B cell (primary cell): ENCODE results near the gene TTC24. TPM values are rescaled to one million over a fixed set of nuclear protein-coding genes. Genes with fewer than 3 reads are reported as not detected.
"Not testable (repeated sequence)": the region's sequence is repeated elsewhere in the genome, so short reads cannot be mapped to it uniquely, and the experiment has no call there.

ENCODE experiments used
- ATAC-seq: fragments of 200-7000 bp; cut with Tn5 transposase; one replicate; pipeline ENCODE4 v1.10.0; 2021; ENCODE audit warnings: low read depth, mild to moderate bottlenecking, moderate number of reproducible peaks, moderate library complexity
- CTCF ChIA-PET: fragments of 350-600 bp; sonication (Branson Sonifier 250); formaldehyde crosslinking; loops from one replicate; lab custom pipeline; 2021; ENCODE audit warnings: antibody characterized with exemption, inconsistent platforms; lab: Charles Lee
- POLR2A ChIA-PET: fragments of 350-600 bp; sonication (Branson Sonifier 250); formaldehyde crosslinking; loops from one replicate; lab custom pipeline; 2021; ENCODE audit warnings: antibody characterized with exemption; lab: Charles Lee
- DNase-seq: peaks from one replicate; pipeline ENCODE4 v3.0.0; 2013
- H2AFZ ChIP-seq: 2 replicates; pipeline ENCODE4 v1.6.1; 2012; ENCODE audit warnings: mild to moderate bottlenecking, low read depth, low read length; ENCODE audit not compliant: insufficient read depth, poor library complexity, severe bottlenecking
- H3K27ac ChIP-seq, 2 donors: 1 replicate in 1 of 2; 2 replicates in 1 of 2; pipeline ENCODE4 v1.5.1; 2012 to 2013; ENCODE audit warnings: low read length in 2 of 2, mild to moderate bottlenecking in 2 of 2, moderate library complexity in 1 of 2
- H3K27me3 ChIP-seq, 4 experiments: fragments of 200-600 bp in 1 of 4; sonication (generic) in 1 of 4; replicated peaks in 1 of 4; 1 replicate in 2 of 4; 2 replicates in 2 of 4; pipeline versions ENCODE4 v1.6.1 to v1.7.0; 2013 to 2016; ENCODE audit warnings: low read length in 3 of 4, mild to moderate bottlenecking in 2 of 4, mixed read lengths in 1 of 4, moderate library complexity in 1 of 4; ENCODE audit not compliant: insufficient read depth in 4 of 4, control insufficient read depth in 3 of 4; ENCODE audit errors: control extremely low read depth in 1 of 4
- H3K36me3 ChIP-seq, 2 experiments: replicated peaks in 1 of 2; 1 replicate in 1 of 2; 2 replicates in 1 of 2; pipeline versions ENCODE4 v1.6.1 to v1.7.1; 2013; ENCODE audit warnings: low read length in 1 of 2; ENCODE audit not compliant: insufficient read depth in 2 of 2, control insufficient read depth in 1 of 2; ENCODE audit errors: control extremely low read depth in 1 of 2, extremely low read depth in 1 of 2
- H3K4me1 ChIP-seq, 2 donors: fragments of 200-600 bp in 1 of 2; sonication (generic) in 1 of 2; 1 replicate in 1 of 2; 2 replicates in 1 of 2; pipeline versions ENCODE4 v1.5.1 to v1.6.1; 2013 to 2017; ENCODE audit warnings: low read length in 2 of 2; ENCODE audit not compliant: control insufficient read depth in 2 of 2, insufficient read depth in 2 of 2
- H3K4me2 ChIP-seq: replicated peaks from 2 replicates; pipeline ENCODE3; 2012; ENCODE audit warnings: mild to moderate bottlenecking, low read depth, low read length; ENCODE audit not compliant: poor library complexity, severe bottlenecking
- H3K4me3 ChIP-seq, 5 experiments: fragments of 200-600 bp in 1 of 5; sonication (generic) in 1 of 5; 1 replicate in 3 of 5; 2 replicates in 2 of 5; pipeline versions ENCODE4 v1.5.1 to v1.7.0; 2011 to 2016; ENCODE audit warnings: low read length in 4 of 5, mild to moderate bottlenecking in 4 of 5, low read depth in 2 of 5, control low read depth in 1 of 5, moderate library complexity in 1 of 5; ENCODE audit not compliant: insufficient read depth in 1 of 5; ENCODE audit errors: control extremely low read depth in 1 of 5, extremely low read depth in 1 of 5
- H3K79me2 ChIP-seq: fragments of 200-600 bp; sonication (generic); one replicate; pipeline ENCODE4 v1.6.0; 2016; ENCODE audit warnings: low read length; ENCODE audit not compliant: control insufficient read depth, insufficient read depth
- H3K9ac ChIP-seq: fragments of 200-600 bp; sonication (generic); 2 replicates; pipeline ENCODE4 v1.6.1; 2017; ENCODE audit warnings: mild to moderate bottlenecking, low read length, moderate library complexity
- H3K9me3 ChIP-seq, 3 donors: one replicate each; pipeline versions ENCODE4 v1.6.1 to v1.7.1; 2013; ENCODE audit warnings: low read length in 2 of 3; ENCODE audit not compliant: control insufficient read depth in 2 of 3, insufficient read depth in 1 of 3; ENCODE audit errors: control extremely low read depth in 1 of 3
- H4K20me1 ChIP-seq: 2 replicates; pipeline ENCODE4 v1.6.0; 2012; ENCODE audit warnings: mild to moderate bottlenecking, low read length; ENCODE audit not compliant: insufficient read depth, control insufficient read depth, poor library complexity, severe bottlenecking
- H3K27ac Mint-ChIP-seq: one replicate; pipeline ENCODE4 v1.8.0; 2021; ENCODE audit warnings: mixed read lengths
- H3K27me3 Mint-ChIP-seq: one replicate; pipeline ENCODE4 v1.8.0; 2021; ENCODE audit warnings: mixed read lengths
- H3K4me1 Mint-ChIP-seq: one replicate; pipeline ENCODE4 v1.8.0; 2021; ENCODE audit warnings: mixed read lengths
- H3K4me3 Mint-ChIP-seq: one replicate; pipeline ENCODE4 v1.8.0; 2021; ENCODE audit warnings: mixed read lengths
- H3K9me3 Mint-ChIP-seq: one replicate; pipeline ENCODE4 v1.8.0; 2022; ENCODE audit warnings: mixed read lengths; ENCODE audit not compliant: insufficient read depth
- EZH2 ChIP-seq: IDR thresholded peaks from 2 replicates; pipeline ENCODE4 v1.6.1; 2012; ENCODE audit warnings: borderline replicate concordance, low read depth, mild to moderate bottlenecking, moderate library complexity, low read length; ENCODE audit not compliant: insufficient read depth, poor library complexity, severe bottlenecking
- WGBS: methylation state at CpG from one replicate; pipeline ENCODE4 v1.1.5; 2013; ENCODE audit warnings: missing lambda C conversion rate; ENCODE audit not compliant: insufficient coverage; 5-methylcytosine and 5-hydroxymethylcytosine counted together
- intact Hi-C: fragments of 100-400 bp; cut with micrococcal nuclease; formaldehyde crosslinking; loops from one replicate; pipeline ENCODE4 v1.10.0; 2022
- polyA plus RNA-seq: library from polyadenylated mRNA; depleted of rRNA; stranded (reverse); fragments of >200 nt; gene quantifications from 2 replicates; pipeline ENCODE4 v1.2.3, GENCODE V29; 2012
- total RNA-seq, 2 donors: library from RNA; stranded (reverse); fragments of 120-200 nt in 1 of 2; gene quantifications; 1 replicate in 1 of 2; 2 replicates in 1 of 2; pipeline versions ENCODE4 v1.2.3 to v1.2.4, GENCODE V29; 2013 to 2022
- TF ChIP-seq, protein P1 (sequence below): fragments of 200-600 bp; IDR thresholded peaks from one replicate; pipeline ENCODE4 v1.8.0; 2022; ENCODE audit warnings: antibody characterized with exemption, mild to moderate bottlenecking

Gene TTC24
- total and polyA plus RNA-seq, 2 donors (not counting 1 experiment from before 2014, with no cell fraction given): 24.3 to 29.8 TPM

DNA sequence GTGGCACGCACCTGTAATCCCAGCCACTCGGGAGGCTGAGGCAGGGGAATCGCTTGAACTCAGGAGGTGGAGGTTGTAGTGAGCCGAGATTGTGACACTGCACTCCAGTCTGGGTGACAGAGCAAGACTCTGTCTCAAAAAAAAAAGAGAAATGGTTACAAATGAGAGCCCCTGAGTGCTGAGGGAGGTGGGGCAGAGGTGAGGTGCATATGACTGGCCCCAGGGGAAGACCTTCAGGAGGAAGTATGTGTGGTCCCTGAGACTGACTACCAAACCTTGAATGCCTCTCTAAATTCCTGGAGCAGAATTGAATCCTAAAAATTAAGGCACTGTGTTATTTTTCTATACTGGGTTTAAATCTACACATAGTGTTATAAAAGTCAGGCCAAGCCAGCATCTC, 27.8 kb downstream of the TTC24 start:
- H3K9ac ChIP-seq, H3K27me3 Mint-ChIP-seq, H3K9me3 ChIP-seq, H2AFZ ChIP-seq, H3K9me3 Mint-ChIP-seq, H4K20me1 ChIP-seq, H3K27me3 ChIP-seq, H3K36me3 ChIP-seq: not testable (repeated sequence)
- DNase-seq (peak; percentile 85), ATAC-seq (peak; percentile 83)
- peak overlapping the region; percentile 59 for H3K4me2 ChIP-seq
- ChIA-PET CTCF (interaction anchor here (2.0 to 7.8 kb wide), 10 partner anchors 10 to 223 kb away, joined by 9 to 126 read pairs (median 32); partner anchors contain the start of genes GPATCH4, NAXE and TTC24), POLR2A (interaction anchor here (0.7 to 1.3 kb wide), 3 partner anchors 28 to 102 kb away, joined by 3 to 6 read pairs (median 6); partner anchors contain the start of gene TTC24)
- peak overlapping the region in 1 of 5 experiments; percentile 11 for H3K4me3 ChIP-seq
- H3K27ac ChIP-seq: peak overlapping the region; percentile 45 to 51
- 41% methylated on average over 4 of the region's 4 CpGs for WGBS
- peak overlapping the region; percentile 63 for H3K4me3 Mint-ChIP-seq
- H3K4me1 ChIP-seq: peaks cover 26 to 32% of the 10 kb centered on the region in 2 donors
- H3K4me1 Mint-ChIP-seq: peaks cover 30% of the 10 kb centered on the region
- intact Hi-C loops: loop anchor here (5.0 kb wide), 1 partner anchor 35 kb away; the partner anchor contains the start of gene IQGAP3
- peaks cover 14% of the 10 kb centered on the region for H3K79me2 ChIP-seq
- peak overlapping the region; percentile 62 for H3K27ac Mint-ChIP-seq

DNA sequence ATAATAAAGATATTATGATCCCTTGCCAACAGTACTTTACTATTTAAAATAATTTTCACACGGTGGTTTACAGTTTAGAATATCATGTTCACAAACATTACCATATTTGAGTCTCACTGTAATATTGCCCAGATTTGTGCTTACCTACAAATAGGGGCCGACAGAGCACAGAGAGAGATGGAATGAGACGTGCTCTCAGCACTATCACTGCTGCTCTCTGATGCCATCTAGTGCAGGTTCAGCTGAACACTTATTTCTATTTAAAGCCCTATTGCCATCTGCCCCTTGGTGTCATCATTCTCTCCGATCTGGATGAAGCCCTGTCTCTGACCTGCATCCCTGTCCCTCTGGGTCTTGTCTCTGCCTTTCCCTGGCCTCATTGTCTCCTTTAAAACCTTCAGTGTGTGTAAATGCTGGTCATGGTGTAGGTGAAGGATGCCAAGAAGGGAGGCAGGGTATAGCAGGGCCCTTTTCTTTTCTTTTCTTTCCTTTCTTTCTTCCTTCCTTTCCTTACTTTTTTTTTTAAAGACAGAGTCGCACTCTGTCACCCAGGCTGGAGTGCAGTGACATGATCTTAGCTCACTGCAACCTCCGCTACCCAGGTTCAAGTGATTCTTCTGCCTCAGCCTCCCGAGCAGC, 28.6 kb downstream of the TTC24 start:
- Histone ChIP-seq H3K4me3 (no peak overlapping the region), H2AFZ (no peak overlapping the region), H4K20me1 (no peaks in the 10 kb centered on the region), H3K4me2 (peak overlapping the region; percentile 59), H3K36me3 (no peaks in the 10 kb centered on the region), H3K9ac (no peak overlapping the region), H3K9me3 (no peaks in the 10 kb centered on the region), H3K27ac (no peak overlapping the region), H3K79me2 (peaks cover 6% of the 10 kb centered on the region), H3K27me3 (peaks cover 0 to 10% (median 3%) of the 10 kb centered on the region in 4 experiments), H3K4me1 (peaks cover 22 to 28% of the 10 kb centered on the region in 2 donors)
- peak; percentile 86 for DNase-seq
- CTCF ChIA-PET: interaction anchor here (0.6 to 7.8 kb wide), 33 partner anchors 9 to 242 kb away, joined by 3 to 126 read pairs (median 6); partner anchors contain the start of genes GPATCH4, IQGAP3, MEF2D and NAXE
- H3K4me3 Mint-ChIP-seq: peak overlapping the region; percentile 71
- TF ChIP-seq, protein P1, sequence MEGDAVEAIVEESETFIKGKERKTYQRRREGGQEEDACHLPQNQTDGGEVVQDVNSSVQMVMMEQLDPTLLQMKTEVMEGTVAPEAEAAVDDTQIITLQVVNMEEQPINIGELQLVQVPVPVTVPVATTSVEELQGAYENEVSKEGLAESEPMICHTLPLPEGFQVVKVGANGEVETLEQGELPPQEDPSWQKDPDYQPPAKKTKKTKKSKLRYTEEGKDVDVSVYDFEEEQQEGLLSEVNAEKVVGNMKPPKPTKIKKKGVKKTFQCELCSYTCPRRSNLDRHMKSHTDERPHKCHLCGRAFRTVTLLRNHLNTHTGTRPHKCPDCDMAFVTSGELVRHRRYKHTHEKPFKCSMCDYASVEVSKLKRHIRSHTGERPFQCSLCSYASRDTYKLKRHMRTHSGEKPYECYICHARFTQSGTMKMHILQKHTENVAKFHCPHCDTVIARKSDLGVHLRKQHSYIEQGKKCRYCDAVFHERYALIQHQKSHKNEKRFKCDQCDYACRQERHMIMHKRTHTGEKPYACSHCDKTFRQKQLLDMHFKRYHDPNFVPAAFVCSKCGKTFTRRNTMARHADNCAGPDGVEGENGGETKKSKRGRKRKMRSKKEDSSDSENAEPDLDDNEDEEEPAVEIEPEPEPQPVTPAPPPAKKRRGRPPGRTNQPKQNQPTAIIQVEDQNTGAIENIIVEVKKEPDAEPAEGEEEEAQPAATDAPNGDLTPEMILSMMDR: peak; percentile 80
- no peak for TF ChIP-seq EZH2
- peak overlapping the region; percentile 81 for H3K27ac Mint-ChIP-seq
- peaks cover 26% of the 10 kb centered on the region for H3K4me1 Mint-ChIP-seq
- POLR2A ChIA-PET: interaction anchor here (1.0 to 1.8 kb wide), 5 partner anchors 17 to 127 kb away, joined by 5 to 8 read pairs (median 6); partner anchors contain the start of genes MEF2D, NAXE and TTC24
- ATAC-seq: peak; percentile 81
- WGBS: 23% methylated on average over 5 of the region's 7 CpGs
- intact Hi-C loops: loop anchor here (1.0 to 5.0 kb wide), 6 partner anchors 24 to 161 kb away; partner anchors contain the start of genes IQGAP3 and MEF2D
- H3K9me3 Mint-ChIP-seq: no peaks in the 10 kb centered on the region
- H3K27me3 Mint-ChIP-seq: peaks cover 10% of the 10 kb centered on the region
